SK-N-SH treated with all-trans-retinoic acid at 6 μM for 48 hours (cell line): ENCODE results near the gene THAP3.

ENCODE experiments used
- ATAC-seq: fragments of 200-7000 bp; cut with Tn5 transposase; 3 replicates; pipeline ENCODE4 v1.9.1; 2020; ENCODE audit warnings: mild to moderate bottlenecking, moderate library complexity
- ARNTL ChIP-seq: fragments of 450-650 bp; formaldehyde crosslinking; IDR thresholded peaks from 2 replicates; pipeline ENCODE4 v1.5.0; 2020; ENCODE audit warnings: low read depth, mild to moderate bottlenecking, moderate library complexity, borderline replicate concordance
- BACH2 ChIP-seq: fragments of 250-450 bp; sonication (Bioruptor Pico); IDR thresholded peaks from 2 replicates; pipeline ENCODE4 v1.9.0; 2021; ENCODE audit warnings: mild to moderate bottlenecking, borderline replicate concordance
- CSDC2 ChIP-seq: fragments of 250-450 bp; sonication (Bioruptor Pico); IDR thresholded peaks from 2 replicates; pipeline ENCODE4 v1.5.0; 2020; ENCODE audit warnings: mild to moderate bottlenecking, moderate library complexity
- ESRRG ChIP-seq: fragments of 250-450 bp; sonication (Bioruptor Pico); IDR thresholded peaks from 2 replicates; pipeline ENCODE4 v1.6.1; 2021; ENCODE audit warnings: mild to moderate bottlenecking
- GLIS3 ChIP-seq: fragments of 250-450 bp; sonication (Bioruptor Pico); IDR thresholded peaks from 2 replicates; pipeline ENCODE4 v1.5.0; 2020; ENCODE audit warnings: mild to moderate bottlenecking, moderate library complexity
- ISL1 ChIP-seq: fragments of 250-450 bp; sonication (Bioruptor Pico); IDR thresholded peaks from 2 replicates; pipeline ENCODE4 v2.1.2; 2022; ENCODE audit warnings: mild to moderate bottlenecking, moderate library complexity
- PPARA ChIP-seq: fragments of 250-450 bp; sonication (Bioruptor Pico); IDR thresholded peaks from 2 replicates; pipeline ENCODE4 v1.5.0; 2020; ENCODE audit warnings: mild to moderate bottlenecking, borderline replicate concordance
- RARB ChIP-seq: fragments of 250-450 bp; sonication (Bioruptor Pico); IDR thresholded peaks from 2 replicates; pipeline ENCODE4 v1.8.0; 2021; ENCODE audit warnings: mild to moderate bottlenecking, moderate library complexity
- SNAI2 ChIP-seq: fragments of 250-450 bp; sonication (Bioruptor Pico); IDR thresholded peaks from 2 replicates; pipeline ENCODE4 v1.5.0; 2020; ENCODE audit warnings: mild to moderate bottlenecking, moderate library complexity
- TCF4 ChIP-seq: fragments of 250-450 bp; sonication (Bioruptor Pico); IDR thresholded peaks from 2 replicates; pipeline ENCODE4 v1.8.0; 2021; ENCODE audit warnings: mild to moderate bottlenecking, moderate library complexity, borderline replicate concordance
- TOX ChIP-seq: fragments of 250-450 bp; sonication (Bioruptor Pico); IDR thresholded peaks from 2 replicates; pipeline ENCODE4 v1.8.0; 2021; ENCODE audit warnings: mild to moderate bottlenecking, moderate library complexity, borderline replicate concordance
- ZC3H10 ChIP-seq: fragments of 250-450 bp; sonication (Bioruptor Pico); IDR thresholded peaks from 2 replicates; pipeline ENCODE4 v1.5.1; 2021; ENCODE audit warnings: mild to moderate bottlenecking, moderate library complexity
- ZFP3 ChIP-seq: fragments of 250-450 bp; sonication (Bioruptor Pico); IDR thresholded peaks from 2 replicates; pipeline ENCODE4 v1.5.0; 2020; ENCODE audit warnings: mild to moderate bottlenecking, moderate library complexity
- ZFP30 ChIP-seq: fragments of 450-650 bp; formaldehyde crosslinking; IDR thresholded peaks from 2 replicates; pipeline ENCODE4 v1.5.0; 2022; ENCODE audit warnings: mild to moderate bottlenecking, moderate library complexity
- ZNF70 ChIP-seq: fragments of 450-650 bp; formaldehyde crosslinking; IDR thresholded peaks from 2 replicates; pipeline ENCODE4 v1.5.0; 2020; ENCODE audit warnings: mild to moderate bottlenecking, moderate library complexity
- ZNF8 ChIP-seq: fragments of 450-650 bp; formaldehyde crosslinking; IDR thresholded peaks from 2 replicates; pipeline ENCODE4 v1.5.0; 2020; ENCODE audit warnings: mild to moderate bottlenecking, moderate library complexity
- TF ChIP-seq, protein P1 (sequence below): fragments of 250-450 bp; sonication (Bioruptor Pico); IDR thresholded peaks from 2 replicates; pipeline ENCODE4 v1.8.0; 2021; ENCODE audit warnings: low read depth, mild to moderate bottlenecking, moderate library complexity, borderline replicate concordance
- TF ChIP-seq, protein P2 (sequence below): fragments of 250-450 bp; sonication (Bioruptor Pico); IDR thresholded peaks from 2 replicates; pipeline ENCODE4 v1.5.0; 2020; ENCODE audit warnings: mild to moderate bottlenecking, moderate library complexity
- TF ChIP-seq, protein P3 (sequence below): fragments of 250-450 bp; sonication (Bioruptor Pico); IDR thresholded peaks from 2 replicates; pipeline ENCODE4 v1.5.1; 2020; ENCODE audit warnings: low read depth, mild to moderate bottlenecking, moderate library complexity
- TF ChIP-seq, protein P4 (sequence below): fragments of 250-450 bp; sonication (Bioruptor Pico); IDR thresholded peaks from 2 replicates; pipeline ENCODE4 v1.8.0; 2020; ENCODE audit warnings: mild to moderate bottlenecking, moderate library complexity, borderline replicate concordance
- TF ChIP-seq, protein P5 (sequence below): fragments of 250-450 bp; sonication (Bioruptor Pico); IDR thresholded peaks from 2 replicates; pipeline ENCODE4 v1.5.1; 2021; ENCODE audit warnings: mild to moderate bottlenecking, moderate library complexity

Gene THAP3

DNA sequence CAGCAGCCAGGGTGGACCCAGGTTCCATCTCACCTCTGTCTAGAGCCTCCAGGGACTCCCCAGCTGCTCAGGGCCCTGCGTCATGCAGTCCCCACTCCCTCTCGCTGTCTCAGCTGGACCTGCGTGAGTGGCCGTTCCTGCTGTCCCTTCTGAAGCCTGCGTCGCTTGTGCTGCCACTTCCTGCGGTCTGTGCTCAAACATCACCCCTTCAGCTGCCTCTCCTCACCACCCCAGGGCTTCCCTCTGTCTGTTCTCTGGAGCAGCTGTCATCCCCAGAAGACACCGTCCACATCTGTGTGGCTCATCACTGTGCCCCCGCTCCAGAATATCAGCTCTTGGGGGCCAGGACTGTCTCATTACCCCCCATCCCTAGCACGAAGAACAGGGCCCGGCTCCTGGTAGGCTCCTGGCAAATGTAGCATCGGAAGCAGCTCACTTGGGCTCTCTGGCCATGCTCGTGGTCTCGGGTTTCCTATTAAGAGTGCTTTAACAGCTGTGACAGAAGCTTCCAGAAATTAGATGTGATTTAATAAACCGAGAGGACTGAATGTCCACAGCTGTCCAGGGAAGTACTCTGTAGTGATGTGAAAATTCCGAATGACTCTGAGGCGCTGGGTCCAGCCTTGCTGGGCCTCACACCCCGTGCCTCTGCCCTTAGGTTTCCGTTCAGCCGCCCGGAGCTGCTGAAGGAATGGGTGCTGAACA lies 3.3 kb downstream of the THAP3 start:
- no peak for ATAC-seq
- TF ChIP-seq ZFP3 (CRISPR knock-in tag) (no peak), ZFP30 (CRISPR knock-in tag) (no peak), SNAI2 (CRISPR knock-in tag) (no peak), CSDC2 (no peak), TCF4 (CRISPR knock-in tag) (no peak), PPARA (CRISPR knock-in tag) (no peak)
- TF ChIP-seq, protein P1, sequence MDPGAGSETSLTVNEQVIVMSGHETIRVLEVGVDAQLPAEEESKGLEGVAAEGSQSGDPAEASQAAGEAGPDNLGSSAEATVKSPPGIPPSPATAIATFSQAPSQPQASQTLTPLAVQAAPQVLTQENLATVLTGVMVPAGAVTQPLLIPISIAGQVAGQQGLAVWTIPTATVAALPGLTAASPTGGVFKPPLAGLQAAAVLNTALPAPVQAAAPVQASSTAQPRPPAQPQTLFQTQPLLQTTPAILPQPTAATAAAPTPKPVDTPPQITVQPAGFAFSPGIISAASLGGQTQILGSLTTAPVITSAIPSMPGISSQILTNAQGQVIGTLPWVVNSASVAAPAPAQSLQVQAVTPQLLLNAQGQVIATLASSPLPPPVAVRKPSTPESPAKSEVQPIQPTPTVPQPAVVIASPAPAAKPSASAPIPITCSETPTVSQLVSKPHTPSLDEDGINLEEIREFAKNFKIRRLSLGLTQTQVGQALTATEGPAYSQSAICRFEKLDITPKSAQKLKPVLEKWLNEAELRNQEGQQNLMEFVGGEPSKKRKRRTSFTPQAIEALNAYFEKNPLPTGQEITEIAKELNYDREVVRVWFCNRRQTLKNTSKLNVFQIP (CRISPR knock-in tag), result no peak

DNA sequence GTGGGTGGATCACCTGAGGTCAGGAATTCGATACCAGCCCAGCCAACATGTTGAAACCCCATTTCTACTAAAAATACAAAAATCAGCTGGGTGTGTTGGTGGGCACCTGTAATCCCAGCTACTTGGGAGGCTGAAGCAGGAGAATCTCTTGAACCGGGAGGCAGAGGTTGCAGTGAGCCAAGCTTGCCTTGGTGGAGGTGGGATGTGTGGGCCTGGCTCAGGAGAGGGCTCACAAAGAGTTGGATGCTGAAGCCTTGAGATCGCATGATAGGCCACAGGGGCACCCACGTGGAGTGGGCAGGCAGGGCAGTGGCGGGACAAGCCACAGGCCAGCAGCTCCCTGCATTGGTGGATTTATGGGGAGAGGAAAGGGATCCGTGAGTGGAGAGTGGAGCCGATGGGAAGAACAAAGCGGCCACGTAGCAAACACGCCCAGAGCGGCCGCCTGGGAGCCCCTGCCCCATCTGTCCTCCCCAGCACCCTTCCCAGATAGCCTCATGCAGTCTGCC lies 4.4 kb downstream of the THAP3 start:
- TF ChIP-seq ZFP30 (CRISPR knock-in tag), result no peak
- no peak for TF ChIP-seq ESRRG (CRISPR knock-in tag)
- TF ChIP-seq GLIS3 (CRISPR knock-in tag), result no peak
- no peak for TF ChIP-seq PPARA (CRISPR knock-in tag)
- no peak for TF ChIP-seq BACH2
- TF ChIP-seq, protein P2, sequence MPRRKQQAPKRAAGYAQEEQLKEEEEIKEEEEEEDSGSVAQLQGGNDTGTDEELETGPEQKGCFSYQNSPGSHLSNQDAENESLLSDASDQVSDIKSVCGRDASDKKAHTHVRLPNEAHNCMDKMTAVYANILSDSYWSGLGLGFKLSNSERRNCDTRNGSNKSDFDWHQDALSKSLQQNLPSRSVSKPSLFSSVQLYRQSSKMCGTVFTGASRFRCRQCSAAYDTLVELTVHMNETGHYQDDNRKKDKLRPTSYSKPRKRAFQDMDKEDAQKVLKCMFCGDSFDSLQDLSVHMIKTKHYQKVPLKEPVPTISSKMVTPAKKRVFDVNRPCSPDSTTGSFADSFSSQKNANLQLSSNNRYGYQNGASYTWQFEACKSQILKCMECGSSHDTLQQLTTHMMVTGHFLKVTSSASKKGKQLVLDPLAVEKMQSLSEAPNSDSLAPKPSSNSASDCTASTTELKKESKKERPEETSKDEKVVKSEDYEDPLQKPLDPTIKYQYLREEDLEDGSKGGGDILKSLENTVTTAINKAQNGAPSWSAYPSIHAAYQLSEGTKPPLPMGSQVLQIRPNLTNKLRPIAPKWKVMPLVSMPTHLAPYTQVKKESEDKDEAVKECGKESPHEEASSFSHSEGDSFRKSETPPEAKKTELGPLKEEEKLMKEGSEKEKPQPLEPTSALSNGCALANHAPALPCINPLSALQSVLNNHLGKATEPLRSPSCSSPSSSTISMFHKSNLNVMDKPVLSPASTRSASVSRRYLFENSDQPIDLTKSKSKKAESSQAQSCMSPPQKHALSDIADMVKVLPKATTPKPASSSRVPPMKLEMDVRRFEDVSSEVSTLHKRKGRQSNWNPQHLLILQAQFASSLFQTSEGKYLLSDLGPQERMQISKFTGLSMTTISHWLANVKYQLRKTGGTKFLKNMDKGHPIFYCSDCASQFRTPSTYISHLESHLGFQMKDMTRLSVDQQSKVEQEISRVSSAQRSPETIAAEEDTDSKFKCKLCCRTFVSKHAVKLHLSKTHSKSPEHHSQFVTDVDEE (CRISPR knock-in tag), result no peak
- TF ChIP-seq ZC3H10 (CRISPR knock-in tag), result no peak
- TF ChIP-seq, protein P3, sequence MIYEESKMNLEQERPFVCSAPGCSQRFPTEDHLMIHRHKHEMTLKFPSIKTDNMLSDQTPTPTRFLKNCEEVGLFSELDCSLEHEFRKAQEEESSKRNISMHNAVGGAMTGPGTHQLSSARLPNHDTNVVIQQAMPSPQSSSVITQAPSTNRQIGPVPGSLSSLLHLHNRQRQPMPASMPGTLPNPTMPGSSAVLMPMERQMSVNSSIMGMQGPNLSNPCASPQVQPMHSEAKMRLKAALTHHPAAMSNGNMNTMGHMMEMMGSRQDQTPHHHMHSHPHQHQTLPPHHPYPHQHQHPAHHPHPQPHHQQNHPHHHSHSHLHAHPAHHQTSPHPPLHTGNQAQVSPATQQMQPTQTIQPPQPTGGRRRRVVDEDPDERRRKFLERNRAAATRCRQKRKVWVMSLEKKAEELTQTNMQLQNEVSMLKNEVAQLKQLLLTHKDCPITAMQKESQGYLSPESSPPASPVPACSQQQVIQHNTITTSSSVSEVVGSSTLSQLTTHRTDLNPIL (CRISPR knock-in tag), result no peak
- TF ChIP-seq, protein P1 (CRISPR knock-in tag), result no peak
- TF ChIP-seq ZFP3 (CRISPR knock-in tag), result no peak
- no peak for TF ChIP-seq TOX (CRISPR knock-in tag)
- no peak for TF ChIP-seq ARNTL (CRISPR knock-in tag)
- TF ChIP-seq CSDC2, result no peak
- TF ChIP-seq TCF4 (CRISPR knock-in tag), result no peak
- TF ChIP-seq, protein P4, sequence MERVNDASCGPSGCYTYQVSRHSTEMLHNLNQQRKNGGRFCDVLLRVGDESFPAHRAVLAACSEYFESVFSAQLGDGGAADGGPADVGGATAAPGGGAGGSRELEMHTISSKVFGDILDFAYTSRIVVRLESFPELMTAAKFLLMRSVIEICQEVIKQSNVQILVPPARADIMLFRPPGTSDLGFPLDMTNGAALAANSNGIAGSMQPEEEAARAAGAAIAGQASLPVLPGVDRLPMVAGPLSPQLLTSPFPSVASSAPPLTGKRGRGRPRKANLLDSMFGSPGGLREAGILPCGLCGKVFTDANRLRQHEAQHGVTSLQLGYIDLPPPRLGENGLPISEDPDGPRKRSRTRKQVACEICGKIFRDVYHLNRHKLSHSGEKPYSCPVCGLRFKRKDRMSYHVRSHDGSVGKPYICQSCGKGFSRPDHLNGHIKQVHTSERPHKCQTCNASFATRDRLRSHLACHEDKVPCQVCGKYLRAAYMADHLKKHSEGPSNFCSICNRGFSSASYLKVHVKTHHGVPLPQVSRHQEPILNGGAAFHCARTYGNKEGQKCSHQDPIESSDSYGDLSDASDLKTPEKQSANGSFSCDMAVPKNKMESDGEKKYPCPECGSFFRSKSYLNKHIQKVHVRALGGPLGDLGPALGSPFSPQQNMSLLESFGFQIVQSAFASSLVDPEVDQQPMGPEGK (CRISPR knock-in tag), result no peak
- TF ChIP-seq ZNF70 (CRISPR knock-in tag), result no peak
- ATAC-seq, result no peak

DNA sequence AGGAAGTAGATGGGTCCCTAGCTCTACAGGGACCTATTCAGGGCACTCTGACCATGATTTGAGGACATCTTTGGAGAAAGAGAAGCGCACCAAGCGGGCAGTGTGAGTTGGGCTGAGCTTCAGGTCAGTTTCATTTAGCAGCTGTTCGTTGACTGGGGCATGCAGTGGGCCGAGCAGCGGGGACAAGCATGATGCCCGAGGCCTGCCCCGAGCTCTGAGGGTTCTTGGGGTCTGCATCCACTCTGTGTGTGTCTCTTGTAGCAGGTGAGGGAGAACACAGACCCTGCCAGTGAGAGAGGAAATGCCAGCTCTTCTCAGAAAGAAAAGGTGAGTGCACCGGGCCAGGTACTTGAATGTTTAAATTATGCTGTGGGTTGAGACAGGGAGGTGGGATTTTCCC lies 5.4 kb downstream of the THAP3 start:
- ATAC-seq, result no peak
- TF ChIP-seq ZNF8 (CRISPR knock-in tag) (no peak), BACH2 (no peak), ESRRG (CRISPR knock-in tag) (no peak), CSDC2 (no peak), RARB (CRISPR knock-in tag) (no peak), PPARA (CRISPR knock-in tag) (no peak), ZFP3 (CRISPR knock-in tag) (no peak), ZNF70 (CRISPR knock-in tag) (no peak), GLIS3 (CRISPR knock-in tag) (no peak), TOX (CRISPR knock-in tag) (no peak), ZFP30 (CRISPR knock-in tag) (no peak), ISL1 (CRISPR knock-in tag) (no peak)
- TF ChIP-seq, protein P3 (CRISPR knock-in tag), result no peak
- TF ChIP-seq, protein P1 (CRISPR knock-in tag), result no peak
- TF ChIP-seq, protein P5, sequence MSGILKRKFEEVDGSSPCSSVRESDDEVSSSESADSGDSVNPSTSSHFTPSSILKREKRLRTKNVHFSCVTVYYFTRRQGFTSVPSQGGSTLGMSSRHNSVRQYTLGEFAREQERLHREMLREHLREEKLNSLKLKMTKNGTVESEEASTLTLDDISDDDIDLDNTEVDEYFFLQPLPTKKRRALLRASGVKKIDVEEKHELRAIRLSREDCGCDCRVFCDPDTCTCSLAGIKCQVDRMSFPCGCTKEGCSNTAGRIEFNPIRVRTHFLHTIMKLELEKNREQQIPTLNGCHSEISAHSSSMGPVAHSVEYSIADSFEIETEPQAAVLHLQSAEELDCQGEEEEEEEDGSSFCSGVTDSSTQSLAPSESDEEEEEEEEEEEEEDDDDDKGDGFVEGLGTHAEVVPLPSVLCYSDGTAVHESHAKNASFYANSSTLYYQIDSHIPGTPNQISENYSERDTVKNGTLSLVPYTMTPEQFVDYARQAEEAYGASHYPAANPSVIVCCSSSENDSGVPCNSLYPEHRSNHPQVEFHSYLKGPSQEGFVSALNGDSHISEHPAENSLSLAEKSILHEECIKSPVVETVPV (CRISPR knock-in tag), result no peak
